Activated naive CD8-positive, alpha-beta T cell treated with anti-CD3 and anti-CD28 coated beads for 36 hours (primary cell): ENCODE measurements around the gene AUTS2. TPM values are rescaled to one million over a fixed set of nuclear protein-coding genes. Genes with fewer than 3 reads are reported as not detected.

Source experiments
- DNase-seq: peaks from one replicate; pipeline ENCODE4 v3.0.0; 2021
- H3K27ac Mint-ChIP-seq: one replicate; pipeline ENCODE4 v1.8.0; 2022; ENCODE audit warnings: mild to moderate bottlenecking, moderate library complexity, mixed read lengths
- H3K27me3 Mint-ChIP-seq: one replicate; pipeline ENCODE4 v1.8.0; 2022; ENCODE audit warnings: mild to moderate bottlenecking, mixed read lengths
- H3K36me3 Mint-ChIP-seq: one replicate; pipeline ENCODE4 v1.8.0; 2021; ENCODE audit warnings: mild to moderate bottlenecking, mixed read lengths
- H3K4me1 Mint-ChIP-seq: one replicate; pipeline ENCODE4 v1.8.0; 2021; ENCODE audit warnings: mixed read lengths
- H3K4me3 Mint-ChIP-seq: one replicate; pipeline ENCODE4 v1.8.0; 2022; ENCODE audit warnings: mild to moderate bottlenecking, moderate library complexity, mixed read lengths
- H3K9me3 Mint-ChIP-seq: one replicate; pipeline ENCODE4 v1.8.0; 2022; ENCODE audit warnings: mixed read lengths
- total RNA-seq, 2 experiments: library from RNA; stranded (reverse); gene quantifications; one replicate each; pipeline ENCODE4 v1.2.3, GENCODE V29; 2021

AUTS2 gene
- total RNA-seq, 2 experiments from 2014 or later = 0.58 to 0.78 TPM

- peaks cover 21% of the 10 kb centered on the region for H3K4me1 Mint-ChIP-seq
- no peaks in the 10 kb centered on the region for H3K36me3 Mint-ChIP-seq
- H3K4me3 Mint-ChIP-seq = no peak overlapping the region
- H3K27ac Mint-ChIP-seq = no peak overlapping the region
- DNase-seq = no peak
- H3K27me3 Mint-ChIP-seq = no peaks in the 10 kb centered on the region
- peaks cover 2% of the 10 kb centered on the region for H3K9me3 Mint-ChIP-seq
These were observed 719.1 kb downstream of the AUTS2 start for GRCh38 chr7:70317356-70317755.

DNA sequence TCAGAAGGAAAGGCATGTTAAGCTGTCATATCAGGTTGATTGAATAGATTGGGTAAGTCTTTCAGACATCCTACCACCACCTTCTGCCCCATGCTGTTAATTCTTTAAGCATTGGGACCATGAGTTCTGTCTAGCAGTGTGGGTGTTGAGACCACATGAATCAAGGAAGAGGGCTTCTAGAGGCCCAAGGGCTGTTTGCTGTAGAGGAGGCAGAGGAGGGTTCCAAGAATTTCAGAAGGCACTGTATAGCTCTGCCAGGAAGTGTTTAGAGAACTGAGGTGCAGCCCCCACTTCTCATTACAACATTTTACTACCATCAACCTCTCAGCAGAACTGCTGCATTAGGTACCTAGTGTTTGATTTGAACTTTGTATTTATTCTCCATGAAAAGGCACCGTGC, 720.2 kb downstream of the AUTS2 start:
- Mint-ChIP-seq H3K4me3 (no peak overlapping the region), H3K36me3 (no peaks in the 10 kb centered on the region)

DNA sequence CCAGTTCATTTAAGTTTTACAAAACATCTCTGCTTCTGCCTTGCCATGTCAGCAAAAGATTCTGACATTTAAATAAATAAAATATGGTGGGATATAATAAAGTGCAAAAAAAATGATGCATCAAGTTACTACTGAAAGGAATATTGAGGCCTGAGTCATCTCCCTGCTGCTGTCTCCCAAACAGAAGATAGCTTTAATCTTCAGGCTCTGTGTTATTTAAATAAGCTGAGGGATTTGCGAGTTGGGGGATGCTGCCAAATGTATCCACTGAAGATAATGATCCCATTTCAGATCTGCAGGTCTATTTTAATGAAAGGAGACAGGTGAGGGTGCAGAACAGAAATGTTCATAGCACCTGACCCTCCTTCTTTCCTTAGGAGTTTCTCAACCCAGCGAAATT, 720.8 kb downstream of the AUTS2 start:
- Mint-ChIP-seq H3K4me3 (no peak overlapping the region), H3K9me3 (peaks cover 4% of the 10 kb centered on the region), H3K27ac (no peak overlapping the region), H3K36me3 (no peaks in the 10 kb centered on the region), H3K4me1 (peaks cover 21% of the 10 kb centered on the region), H3K27me3 (no peaks in the 10 kb centered on the region)
- DNase-seq = no peak

More for the DNA sequence above, 720.2 kb downstream of the AUTS2 start:
- Mint-ChIP-seq H3K4me1 (peaks cover 21% of the 10 kb centered on the region), H3K27me3 (no peaks in the 10 kb centered on the region), H3K27ac (no peak overlapping the region), H3K9me3 (peaks cover 2% of the 10 kb centered on the region)
- no peak for DNase-seq

DNA sequence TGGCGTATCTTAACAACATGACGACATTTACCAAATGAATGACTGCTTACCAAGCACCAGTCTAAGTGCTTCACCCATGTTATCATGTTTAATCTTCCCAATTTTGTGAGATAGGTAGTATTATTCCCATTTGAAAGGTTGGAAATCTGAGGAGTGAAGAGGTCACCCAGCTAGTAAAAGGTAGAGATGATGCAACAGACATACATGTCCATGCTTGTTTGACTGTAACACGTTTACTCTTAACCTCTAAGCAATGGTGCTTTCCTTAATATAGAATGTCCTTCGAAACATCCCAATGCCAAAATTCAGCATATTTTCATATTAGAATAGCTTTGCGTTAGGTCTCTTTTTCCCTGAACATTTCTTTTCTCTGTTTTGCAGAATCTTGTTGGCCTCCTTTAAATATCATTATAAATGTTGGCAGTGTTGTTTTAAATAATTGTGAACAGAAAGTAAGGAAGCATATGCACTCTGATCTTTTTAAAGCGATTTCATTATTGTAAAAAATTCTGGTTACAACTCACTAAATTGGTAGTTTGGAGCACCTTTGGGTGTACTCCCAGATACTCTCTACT, 722.8 kb downstream of the AUTS2 start:
- Mint-ChIP-seq H3K27me3 (peaks cover 1% of the 10 kb centered on the region), H3K27ac (no peak overlapping the region), H3K9me3 (peaks cover 2% of the 10 kb centered on the region), H3K36me3 (no peaks in the 10 kb centered on the region), H3K4me1 (peaks cover 21% of the 10 kb centered on the region), H3K4me3 (no peak overlapping the region)
- no peak for DNase-seq

GRCh38 chr7:70322856-70323255, 724.6 kb downstream of the AUTS2 start:
- Mint-ChIP-seq H3K4me3 (no peak overlapping the region), H3K36me3 (no peaks in the 10 kb centered on the region)

GRCh38 chr7:70325509-70326101, 727.3 kb downstream of the AUTS2 start:
- H3K27ac Mint-ChIP-seq = no peak overlapping the region

More at GRCh38 chr7:70322856-70323255, 724.6 kb downstream of the AUTS2 start:
- no peak for DNase-seq
- Mint-ChIP-seq H3K27me3 (peaks cover 3% of the 10 kb centered on the region), H3K27ac (no peak overlapping the region), H3K4me1 (peaks cover 10% of the 10 kb centered on the region), H3K9me3 (peaks cover 2% of the 10 kb centered on the region)

DNA sequence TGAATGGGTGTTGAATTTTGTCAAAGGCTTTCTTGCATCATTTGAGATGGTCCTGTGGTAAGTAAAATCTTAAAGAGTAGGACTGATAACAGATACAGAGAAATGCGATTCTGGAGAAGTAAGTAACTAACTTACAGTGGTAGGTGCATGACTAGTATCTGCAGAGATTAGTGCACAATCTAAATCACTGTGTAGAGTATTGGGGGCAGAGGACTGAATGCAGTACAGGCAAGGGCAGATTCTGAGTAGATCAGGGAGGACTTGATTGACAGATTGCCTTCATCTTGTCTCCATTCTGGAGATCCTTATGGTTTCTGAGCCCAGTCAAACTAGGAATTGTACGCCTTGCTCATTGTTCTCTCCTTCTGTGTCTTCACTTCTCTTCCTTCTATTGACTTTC, 736.0 kb downstream of the AUTS2 start:
- Mint-ChIP-seq H3K4me1 (peaks cover 14% of the 10 kb centered on the region), H3K9me3 (peaks cover 5% of the 10 kb centered on the region), H3K4me3 (no peak overlapping the region), H3K27me3 (peaks cover 13% of the 10 kb centered on the region), H3K36me3 (no peaks in the 10 kb centered on the region), H3K27ac (no peak overlapping the region)
- no peak for DNase-seq

More at GRCh38 chr7:70325509-70326101, 727.3 kb downstream of the AUTS2 start:
- no peaks in the 10 kb centered on the region for H3K36me3 Mint-ChIP-seq
- peaks cover 3% of the 10 kb centered on the region for H3K27me3 Mint-ChIP-seq
- no peak overlapping the region for H3K4me3 Mint-ChIP-seq
- H3K9me3 Mint-ChIP-seq = peaks cover 2% of the 10 kb centered on the region
- H3K4me1 Mint-ChIP-seq = no peaks in the 10 kb centered on the region
- no peak for DNase-seq

GRCh38 chr7:70334871-70335270, 736.6 kb downstream of the AUTS2 start:
- Mint-ChIP-seq H3K36me3 (no peaks in the 10 kb centered on the region), H3K4me3 (no peak overlapping the region), H3K4me1 (peaks cover 14% of the 10 kb centered on the region), H3K9me3 (peaks cover 5% of the 10 kb centered on the region), H3K27ac (no peak overlapping the region), H3K27me3 (peaks cover 13% of the 10 kb centered on the region)
- no peak for DNase-seq

GRCh38 chr7:70336536-70336935, 738.3 kb downstream of the AUTS2 start:
- Mint-ChIP-seq H3K4me1 (peaks cover 14% of the 10 kb centered on the region), H3K27me3 (peaks cover 13% of the 10 kb centered on the region), H3K9me3 (peaks cover 5% of the 10 kb centered on the region), H3K4me3 (no peak overlapping the region), H3K36me3 (no peaks in the 10 kb centered on the region), H3K27ac (no peak overlapping the region)
- DNase-seq = no peak

- peaks cover under 1% of the 10 kb centered on the region for H3K9me3 Mint-ChIP-seq
- H3K4me3 Mint-ChIP-seq = no peak overlapping the region
- H3K36me3 Mint-ChIP-seq = no peaks in the 10 kb centered on the region
- peaks cover 8% of the 10 kb centered on the region for H3K27me3 Mint-ChIP-seq
- no peak for DNase-seq
- H3K27ac Mint-ChIP-seq = no peak overlapping the region
- H3K4me1 Mint-ChIP-seq = peaks cover 14% of the 10 kb centered on the region
These were observed 739.7 kb downstream of the AUTS2 start for GRCh38 chr7:70338015-70338414.

GRCh38 chr7:70340236-70340635, 742.0 kb downstream of the AUTS2 start:
- peaks cover 4% of the 10 kb centered on the region for H3K4me1 Mint-ChIP-seq
- H3K27me3 Mint-ChIP-seq = peaks cover 7% of the 10 kb centered on the region
- DNase-seq = no peak
- no peaks in the 10 kb centered on the region for H3K36me3 Mint-ChIP-seq
- no peak overlapping the region for H3K27ac Mint-ChIP-seq
- no peak overlapping the region for H3K4me3 Mint-ChIP-seq
- no peaks in the 10 kb centered on the region for H3K9me3 Mint-ChIP-seq

DNA sequence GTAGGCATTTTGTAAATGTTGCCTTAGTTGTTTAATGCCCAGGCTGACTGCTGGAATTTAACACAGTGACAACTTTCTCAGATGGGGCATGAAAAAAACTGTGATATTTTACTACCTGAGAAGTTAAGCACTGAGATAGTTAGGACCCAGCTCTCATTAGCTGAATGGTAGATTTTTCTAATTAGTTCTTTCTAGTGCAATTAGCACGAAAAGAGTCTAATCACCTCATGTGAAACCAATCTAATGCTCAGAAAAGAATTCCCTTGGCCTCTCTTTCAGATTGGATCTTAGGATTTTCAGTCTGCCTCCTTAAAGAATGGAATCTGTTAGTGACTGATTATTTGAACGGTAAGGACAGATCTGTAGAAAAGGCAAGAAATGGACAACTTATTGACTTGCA, 743.2 kb downstream of the AUTS2 start:
- DNase-seq = no peak
- Mint-ChIP-seq H3K4me3 (no peak overlapping the region), H3K36me3 (no peaks in the 10 kb centered on the region), H3K4me1 (no peaks in the 10 kb centered on the region), H3K27ac (no peak overlapping the region), H3K9me3 (no peaks in the 10 kb centered on the region), H3K27me3 (peaks cover 7% of the 10 kb centered on the region)

GRCh38 chr7:70343519-70343918, 745.2 kb downstream of the AUTS2 start:
- H3K36me3 Mint-ChIP-seq = no peaks in the 10 kb centered on the region
- no peak overlapping the region for H3K4me3 Mint-ChIP-seq
- no peaks in the 10 kb centered on the region for H3K4me1 Mint-ChIP-seq
- H3K27me3 Mint-ChIP-seq = no peaks in the 10 kb centered on the region
- H3K9me3 Mint-ChIP-seq = no peaks in the 10 kb centered on the region
- no peak for DNase-seq
- H3K27ac Mint-ChIP-seq = no peak overlapping the region

- Mint-ChIP-seq H3K27ac (no peak overlapping the region), H3K4me1 (no peaks in the 10 kb centered on the region), H3K9me3 (no peaks in the 10 kb centered on the region), H3K27me3 (no peaks in the 10 kb centered on the region), H3K4me3 (no peak overlapping the region), H3K36me3 (no peaks in the 10 kb centered on the region)
- DNase-seq = no peak
These were observed 746.5 kb downstream of the AUTS2 start for GRCh38 chr7:70344726-70345125.

GRCh38 chr7:70346844-70347462, 748.7 kb downstream of the AUTS2 start:
- no peaks in the 10 kb centered on the region for H3K27me3 Mint-ChIP-seq
- H3K27ac Mint-ChIP-seq = no peak overlapping the region
- no peaks in the 10 kb centered on the region for H3K9me3 Mint-ChIP-seq
- H3K36me3 Mint-ChIP-seq = no peaks in the 10 kb centered on the region
- H3K4me1 Mint-ChIP-seq = no peaks in the 10 kb centered on the region
- no peak overlapping the region for H3K4me3 Mint-ChIP-seq
- DNase-seq = no peak
